Activated naive CD8-positive, alpha-beta T cell treated with anti-CD3 and anti-CD28 coated beads, Interleukin-2, amount 50 U/mL, for 16 hours (primary cell): ENCODE data around the gene LMAN2.

ENCODE experiments used
- DNase-seq: peaks from one replicate; pipeline ENCODE4 v3.0.0-alpha.2; 2020; ENCODE audit warnings: low read depth, low spot score

LMAN2 gene, protein sequence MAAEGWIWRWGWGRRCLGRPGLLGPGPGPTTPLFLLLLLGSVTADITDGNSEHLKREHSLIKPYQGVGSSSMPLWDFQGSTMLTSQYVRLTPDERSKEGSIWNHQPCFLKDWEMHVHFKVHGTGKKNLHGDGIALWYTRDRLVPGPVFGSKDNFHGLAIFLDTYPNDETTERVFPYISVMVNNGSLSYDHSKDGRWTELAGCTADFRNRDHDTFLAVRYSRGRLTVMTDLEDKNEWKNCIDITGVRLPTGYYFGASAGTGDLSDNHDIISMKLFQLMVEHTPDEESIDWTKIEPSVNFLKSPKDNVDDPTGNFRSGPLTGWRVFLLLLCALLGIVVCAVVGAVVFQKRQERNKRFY

DNA sequence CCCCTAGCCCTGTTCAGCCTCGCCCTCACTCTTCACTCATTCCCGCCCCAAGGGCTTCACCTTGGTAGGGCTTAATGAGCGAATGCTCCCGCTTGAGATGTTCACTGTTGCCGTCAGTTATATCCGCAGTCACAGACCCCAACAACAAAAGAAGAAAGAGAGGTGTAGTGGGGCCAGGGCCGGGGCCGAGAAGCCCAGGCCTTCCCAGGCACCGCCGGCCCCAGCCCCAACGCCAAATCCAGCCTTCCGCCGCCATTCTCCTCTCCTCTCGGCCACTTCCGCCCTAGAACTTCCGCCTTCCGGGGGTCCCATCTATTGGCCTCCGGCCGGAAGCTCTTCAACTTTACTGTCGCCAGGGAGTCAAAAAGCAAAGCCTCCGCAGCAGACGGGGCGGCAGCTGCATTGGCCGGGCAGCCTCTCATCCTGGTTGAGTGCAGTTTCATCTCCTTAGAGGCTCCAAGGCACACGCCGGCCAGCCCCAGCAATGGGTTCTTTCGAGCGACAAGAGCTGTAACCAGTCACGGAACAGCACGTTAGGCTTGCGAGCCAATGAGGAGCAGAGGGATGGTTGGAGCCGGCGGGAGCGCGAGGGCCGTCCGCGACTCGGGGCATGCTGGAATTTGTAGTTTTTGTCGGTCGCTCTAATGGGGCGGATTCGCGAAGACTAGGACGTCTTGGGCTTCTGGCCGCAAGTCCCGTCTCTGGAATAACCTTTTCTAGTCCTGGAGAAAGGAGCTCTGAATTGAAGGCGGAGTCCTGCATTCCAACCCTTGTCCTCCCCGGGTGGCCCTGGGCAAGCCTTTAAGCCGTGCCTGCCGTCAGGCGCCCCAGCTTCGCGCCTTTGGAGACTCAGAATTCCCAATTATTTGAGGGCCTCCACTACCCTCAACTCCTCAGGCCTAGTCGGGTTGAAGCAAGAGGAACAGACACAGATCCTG, at the start of gene LMAN2:
TSS of gene LMAN2 (minus strand) at position 277 of the 938 bp plus-strand sequence. CDS start at position 256, 21 bp downstream.
- DNase-seq: peak; percentile 80

DNA sequence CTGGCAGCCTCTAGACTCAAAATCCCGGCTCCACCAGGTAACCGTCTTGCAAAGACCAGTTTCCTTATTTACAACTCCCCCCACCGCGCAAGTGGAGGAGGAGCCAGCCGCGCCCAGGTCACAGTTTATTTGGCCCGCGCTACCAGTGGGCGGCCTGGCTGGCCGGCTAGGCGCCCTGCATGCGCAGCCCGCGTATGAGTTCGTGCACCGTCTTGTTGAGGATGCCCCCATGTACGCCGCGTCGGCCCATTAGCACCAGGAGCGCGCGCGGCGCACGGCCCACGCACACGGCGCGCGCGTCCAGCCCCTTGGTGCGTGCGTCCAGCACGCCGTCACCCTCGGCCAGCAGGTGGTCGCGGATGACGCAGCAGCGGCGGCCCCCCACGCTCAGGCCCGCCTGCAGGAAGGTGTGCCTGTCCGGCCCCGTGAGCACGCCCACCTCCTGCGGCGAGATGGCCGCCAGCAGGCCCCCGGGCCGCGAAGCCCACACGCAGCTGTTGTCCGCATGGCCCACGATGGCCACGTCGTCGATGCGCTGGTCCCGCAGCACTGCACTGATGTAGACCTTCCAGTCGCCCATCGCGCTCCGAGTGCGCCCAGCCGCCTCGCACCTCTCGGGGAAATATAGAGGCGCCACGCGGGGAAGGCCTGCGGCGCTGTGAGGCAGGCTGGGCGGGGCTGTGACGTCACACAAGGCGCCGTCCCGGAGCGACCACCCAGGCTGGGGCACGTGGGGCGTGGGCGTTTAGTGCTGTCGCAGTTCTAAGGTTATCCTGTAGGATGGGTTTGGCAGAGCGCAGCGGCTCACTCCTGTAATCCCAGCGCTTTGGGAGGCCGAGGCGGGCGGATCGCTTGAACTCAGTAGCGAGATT, 48.8 kb upstream of the LMAN2 start, which contains the start of gene PFN3:
TSS of gene PFN3 (minus strand) at position 665 of the 872 bp plus-strand sequence. CDS start at position 580, 85 bp downstream.
- DNase-seq: no peak

DNA sequence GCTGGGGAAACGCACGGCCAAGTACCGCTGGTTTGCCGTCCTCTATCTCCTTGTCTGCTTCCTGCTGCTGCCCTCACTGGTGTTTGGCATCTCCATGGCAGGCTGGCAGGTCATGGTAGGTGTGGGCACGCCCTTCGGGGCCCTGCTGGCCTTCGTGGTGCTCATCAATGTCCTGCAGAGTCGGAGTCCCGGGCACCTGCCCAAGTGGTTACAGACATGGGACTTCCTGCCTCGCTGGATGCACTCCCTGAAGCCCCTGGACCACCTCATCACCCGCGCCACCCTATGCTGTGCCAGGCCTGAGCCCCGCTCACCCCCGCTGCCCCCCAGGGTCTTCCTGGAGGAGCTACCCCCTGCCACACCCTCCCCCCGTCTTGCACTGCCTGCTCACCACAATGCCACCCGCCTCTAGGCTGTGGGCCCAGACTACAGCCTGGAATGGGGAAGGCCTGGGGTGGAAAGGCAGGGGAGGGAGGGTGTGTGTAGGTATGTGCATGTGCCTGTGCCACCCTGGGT, 46.5 kb upstream of the LMAN2 start:
- no peak for DNase-seq

DNA sequence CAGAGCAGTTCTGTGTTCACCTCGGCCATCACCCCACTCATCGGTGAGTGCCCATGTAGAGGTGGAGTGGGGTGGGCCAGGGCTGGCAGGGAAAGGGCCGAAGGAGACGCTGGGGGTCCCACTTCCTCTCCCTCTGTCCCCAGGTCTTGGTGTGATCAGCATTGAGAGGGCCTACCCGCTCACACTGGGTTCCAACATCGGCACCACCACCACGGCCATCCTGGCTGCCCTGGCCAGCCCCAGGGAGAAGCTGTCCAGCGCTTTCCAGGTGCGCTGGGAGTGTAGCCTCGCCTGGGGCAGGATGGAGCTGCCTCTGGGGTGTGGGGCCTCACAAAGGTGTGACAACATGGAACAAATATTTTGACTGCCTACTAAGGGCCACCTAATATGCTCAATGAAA, 45.3 kb upstream of the LMAN2 start:
- DNase-seq: no peak

DNA sequence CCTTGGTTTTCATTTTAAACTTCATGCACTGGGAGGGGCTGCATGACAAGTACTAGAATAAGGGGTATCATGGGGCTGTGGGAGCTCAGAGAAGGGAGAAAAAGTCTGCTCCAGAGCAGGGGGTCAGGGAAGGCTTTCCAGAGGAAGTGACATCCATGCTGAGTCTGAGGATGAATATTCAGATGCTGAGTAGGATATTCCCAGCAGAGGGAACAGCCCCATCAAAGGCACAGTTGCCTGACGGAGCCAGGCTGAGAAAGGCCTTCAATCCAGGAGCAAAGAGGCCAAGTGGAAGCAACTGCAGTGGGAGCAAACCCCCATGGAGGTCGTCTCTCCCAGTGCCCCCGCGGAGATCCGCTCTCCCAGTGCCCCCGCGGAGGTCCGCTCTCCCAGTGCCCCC, 44.6 kb upstream of the LMAN2 start:
- DNase-seq: no peak

DNA sequence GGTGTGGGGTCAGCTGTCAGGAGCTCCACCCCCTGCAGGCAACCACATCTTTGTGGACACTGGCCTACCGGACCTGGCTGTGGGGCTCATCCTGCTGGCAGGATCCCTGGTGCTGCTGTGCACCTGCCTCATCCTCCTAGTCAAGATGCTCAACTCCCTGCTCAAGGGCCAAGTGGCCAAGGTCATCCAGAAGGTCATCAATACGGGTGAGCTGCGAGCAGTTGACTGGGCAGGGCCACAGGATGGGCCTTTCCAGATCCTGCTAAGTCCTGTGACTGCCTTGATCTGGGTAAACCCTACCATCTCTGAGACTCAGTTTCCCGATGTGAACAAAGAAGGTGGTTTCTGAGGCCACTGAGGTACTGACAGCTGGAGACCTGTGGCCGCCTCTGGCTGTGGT, 42.5 kb upstream of the LMAN2 start:
- DNase-seq: no peak

DNA sequence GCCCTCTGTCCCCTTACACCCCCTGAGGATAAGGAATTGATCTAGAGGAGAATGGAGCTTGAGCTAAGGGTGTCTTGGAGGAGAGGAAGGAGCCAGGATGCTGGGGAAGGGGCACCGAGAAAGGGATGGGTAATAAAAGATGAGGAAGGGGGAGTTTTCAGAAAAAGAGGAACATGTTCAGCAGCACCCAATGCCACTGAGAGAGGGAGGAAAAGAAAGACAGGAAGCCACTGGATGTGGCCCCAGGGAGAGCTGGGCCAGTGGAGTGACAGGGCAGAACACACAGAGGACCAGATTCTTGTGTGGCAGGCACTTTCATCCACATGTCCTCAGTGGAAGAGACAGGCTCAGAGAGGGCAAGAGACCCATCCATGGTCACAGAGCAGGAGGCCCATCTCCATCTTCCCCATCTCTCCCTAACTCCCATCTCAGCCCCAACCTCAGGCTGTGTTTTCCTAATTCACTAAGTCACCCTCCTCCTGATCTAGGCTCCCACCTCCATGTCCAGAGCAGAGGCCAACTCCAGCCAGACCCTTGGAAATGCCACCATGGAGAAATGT, 41.8 kb upstream of the LMAN2 start:
- no peak for DNase-seq

DNA sequence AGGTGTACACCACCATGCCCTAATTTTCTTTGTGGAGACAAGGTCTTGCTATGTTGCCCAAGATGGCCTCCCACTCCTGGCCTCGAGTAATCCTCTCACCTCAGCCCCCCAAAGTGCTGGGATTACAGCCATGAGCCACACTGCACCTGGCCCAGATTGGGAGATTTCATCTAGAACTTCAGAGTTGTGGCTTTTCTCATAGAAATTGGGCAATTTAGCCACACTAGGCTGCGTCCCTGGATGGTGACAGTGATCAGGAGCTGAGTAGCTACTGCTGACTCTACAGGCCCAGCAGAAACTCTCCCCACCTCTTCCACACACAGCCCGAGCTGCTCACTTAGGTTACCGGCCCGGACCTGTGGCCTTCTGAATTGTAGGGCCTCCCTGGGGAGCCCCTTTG, 41.3 kb upstream of the LMAN2 start:
- DNase-seq: no peak

DNA sequence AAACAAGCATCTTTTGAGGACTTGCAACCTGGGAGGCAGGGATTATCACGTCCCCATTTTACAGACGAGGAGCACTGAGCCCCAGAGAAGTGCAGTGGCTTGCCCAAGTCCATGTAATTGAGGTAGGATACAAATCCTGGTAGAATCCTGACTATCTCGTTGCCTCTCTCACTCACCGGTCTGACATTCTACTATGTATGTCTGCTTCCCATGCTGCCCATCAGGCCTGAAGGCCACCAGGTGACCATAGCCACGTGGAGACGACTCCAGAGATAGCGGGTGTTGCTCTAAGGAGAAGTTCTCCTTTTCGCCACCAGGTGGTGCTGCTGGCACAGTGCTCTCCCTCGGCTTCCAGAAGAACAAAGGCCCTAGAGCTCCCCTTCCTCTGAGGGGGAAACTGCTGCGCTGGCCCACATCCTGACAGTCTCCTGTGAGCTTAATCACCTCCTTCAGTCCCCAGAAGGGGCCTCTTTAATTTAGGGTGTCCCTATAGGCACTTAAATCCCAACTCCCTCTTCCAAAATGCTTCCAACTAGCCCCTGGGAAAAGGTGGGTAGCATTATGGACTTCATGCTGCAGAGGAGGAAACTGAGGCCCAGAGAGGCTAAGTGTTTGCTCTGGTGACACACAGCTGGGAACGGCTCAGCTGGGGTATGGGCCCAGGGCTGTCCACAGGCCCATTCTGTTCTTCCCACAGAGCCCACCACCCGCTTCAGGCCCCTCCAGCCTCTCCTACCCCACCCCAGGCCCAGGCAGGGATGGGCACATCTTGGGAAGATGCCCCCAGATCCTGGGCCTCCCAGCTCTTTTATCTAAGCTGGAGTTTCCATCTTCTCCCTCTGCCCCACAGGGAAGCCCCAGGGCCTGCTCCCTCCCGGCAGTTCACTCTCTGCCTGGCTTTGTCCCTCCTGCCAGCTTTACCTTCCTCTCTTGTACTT, 39.2 kb upstream of the LMAN2 start:
- DNase-seq: peak; percentile 83

DNA sequence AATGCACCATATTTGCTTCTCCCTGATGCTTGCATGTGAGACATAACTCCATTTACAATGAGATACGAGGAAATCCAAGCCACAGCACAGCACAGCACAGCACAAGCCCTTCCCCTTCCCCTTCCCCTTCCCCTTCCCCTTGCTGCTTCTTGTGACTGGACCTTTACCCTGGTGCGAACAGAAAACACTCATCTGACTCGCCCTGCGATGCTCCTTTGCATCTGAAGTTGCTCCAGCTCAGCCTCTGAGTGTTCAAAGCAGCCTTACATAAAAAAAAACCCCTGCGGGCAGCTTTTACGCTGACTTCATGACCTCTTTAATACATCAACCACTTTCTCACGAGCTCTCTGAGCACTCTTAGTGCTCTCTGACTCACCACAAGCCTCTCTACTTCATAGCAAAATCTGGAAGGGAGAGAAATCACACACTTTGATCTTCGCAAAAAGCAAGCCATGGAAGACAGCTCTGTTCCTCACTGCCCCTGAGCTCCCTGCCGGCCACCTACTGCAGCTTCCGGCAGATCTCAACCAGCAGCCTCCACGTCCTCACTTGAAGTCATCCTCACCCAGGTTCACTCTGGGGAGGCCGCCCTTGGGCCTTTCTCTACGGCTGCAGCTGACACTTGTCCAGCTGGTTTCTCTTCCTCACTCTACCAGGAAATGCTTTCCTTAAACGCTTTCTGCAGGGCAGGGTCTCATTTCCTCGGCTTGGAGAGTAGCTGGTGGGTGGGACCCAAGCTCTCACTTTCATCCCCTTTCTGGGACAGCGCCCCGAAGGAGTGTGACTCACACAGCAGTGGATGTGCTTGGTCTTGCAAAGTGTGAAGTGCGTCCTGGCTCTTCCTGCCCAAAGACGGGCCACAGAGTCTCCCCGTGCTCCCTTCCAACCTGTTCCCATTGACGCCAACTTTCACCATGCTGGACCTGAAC, 38.0 kb upstream of the LMAN2 start:
- DNase-seq: no peak

DNA sequence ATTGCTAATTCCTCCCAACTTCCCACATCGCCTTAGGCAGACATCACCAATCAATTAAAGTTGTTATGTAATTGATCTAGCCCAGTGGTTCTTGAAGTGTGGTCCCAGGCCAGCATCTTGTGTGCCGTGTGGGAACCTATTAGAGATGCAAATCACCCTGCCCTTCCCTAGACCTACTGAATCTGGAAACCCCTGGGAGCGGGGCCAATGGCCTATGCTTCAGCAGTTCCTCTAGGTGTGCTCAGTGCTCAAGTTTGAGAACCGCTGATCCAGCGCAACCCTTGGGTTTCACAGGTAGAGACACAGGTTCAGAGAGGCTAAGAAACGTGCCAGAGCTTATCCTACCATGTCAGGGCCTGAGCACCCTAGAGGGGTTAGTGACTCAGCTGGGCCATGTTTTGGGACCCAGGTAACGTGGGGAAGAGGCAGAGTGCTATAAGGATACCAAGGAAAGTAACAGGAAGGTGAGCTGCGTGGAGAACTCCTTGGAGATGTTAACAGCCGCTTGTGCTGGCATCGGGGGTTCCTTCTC, 37.1 kb upstream of the LMAN2 start:
- no peak for DNase-seq

DNA sequence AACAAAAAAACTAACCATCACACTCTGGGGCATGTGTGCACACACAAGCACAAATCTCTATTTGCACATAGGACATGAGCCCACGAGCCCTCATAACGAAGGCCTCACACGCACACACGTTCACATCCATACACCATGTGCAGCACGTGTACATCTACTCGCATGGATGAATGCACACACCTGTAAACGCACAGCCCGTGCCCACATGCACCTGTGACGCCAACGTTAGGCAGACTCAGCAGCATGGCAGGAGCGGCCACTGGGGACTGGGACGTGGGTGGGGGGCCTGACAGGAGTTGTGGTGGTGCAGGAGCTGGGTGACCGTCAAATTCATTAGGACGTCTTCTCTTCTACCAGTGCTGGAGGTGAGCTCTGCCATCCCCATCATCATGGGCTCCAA, 35.9 kb upstream of the LMAN2 start:
- no peak for DNase-seq

DNA sequence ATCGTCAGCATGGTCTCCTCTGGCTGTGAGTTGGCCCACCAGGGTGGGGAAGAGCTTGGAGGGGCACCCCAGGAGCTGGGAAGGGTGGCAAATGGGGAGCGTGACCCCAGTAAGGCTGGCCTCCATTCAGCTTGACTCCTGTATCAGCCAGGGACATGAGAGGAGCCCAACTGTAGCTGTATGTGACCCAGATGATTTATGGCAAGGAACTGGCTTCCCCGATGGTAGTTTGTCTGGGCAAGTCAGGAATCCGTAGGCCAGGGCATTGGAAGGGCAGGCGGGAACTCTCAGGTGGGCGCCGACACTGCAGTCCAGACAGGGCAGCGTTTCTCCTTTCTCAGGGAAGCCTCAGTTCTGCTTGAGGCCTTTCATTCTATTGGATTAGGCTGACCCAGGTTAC, 35.1 kb upstream of the LMAN2 start:
- DNase-seq: no peak

DNA sequence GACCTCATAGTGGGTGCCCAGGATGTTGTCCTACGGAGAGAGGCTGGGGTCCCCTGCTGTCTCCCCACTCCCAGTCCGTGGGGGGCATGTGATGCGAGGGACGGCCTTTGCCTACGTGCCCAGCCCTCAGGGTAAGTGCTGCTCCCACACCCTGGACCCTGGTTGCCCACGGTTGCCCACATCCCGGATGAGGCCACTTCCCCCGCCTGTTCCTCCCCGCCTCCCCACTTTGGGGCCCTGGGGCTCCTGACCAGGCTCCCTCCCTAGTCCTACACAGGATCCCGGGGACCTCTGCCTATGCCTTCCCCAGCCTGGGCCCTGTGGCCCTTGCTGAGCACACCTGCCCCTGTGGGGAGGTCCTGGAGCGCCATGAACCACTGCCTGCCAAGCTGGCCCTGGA, 34.3 kb upstream of the LMAN2 start:
- no peak for DNase-seq

DNA sequence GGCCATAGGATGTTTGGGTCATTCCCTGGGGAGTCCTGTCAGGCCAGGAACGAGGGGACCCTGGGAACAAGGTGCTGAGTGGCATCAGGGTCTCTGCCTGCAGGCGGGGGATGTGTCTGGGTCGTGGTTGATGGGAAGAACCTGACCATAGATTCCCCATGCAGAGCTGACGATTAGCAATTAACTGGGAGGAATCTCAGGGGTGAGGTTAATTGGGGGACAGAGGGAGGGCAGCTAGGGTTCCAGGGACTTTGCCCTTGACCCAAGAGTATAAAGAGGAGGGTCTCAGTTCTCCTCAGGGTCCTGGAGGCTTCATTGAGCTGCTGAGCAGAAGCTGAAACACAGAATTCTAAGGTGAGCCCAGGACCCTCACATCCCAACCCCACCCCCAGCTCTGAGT, 32.7 kb upstream of the LMAN2 start, which contains the start of gene SLC34A1:
TSS of gene SLC34A1 (plus strand) at position 301 of the 400 bp plus-strand sequence. CDS start 1,308 bp downstream, outside the sequence.
- no peak for DNase-seq

DNA sequence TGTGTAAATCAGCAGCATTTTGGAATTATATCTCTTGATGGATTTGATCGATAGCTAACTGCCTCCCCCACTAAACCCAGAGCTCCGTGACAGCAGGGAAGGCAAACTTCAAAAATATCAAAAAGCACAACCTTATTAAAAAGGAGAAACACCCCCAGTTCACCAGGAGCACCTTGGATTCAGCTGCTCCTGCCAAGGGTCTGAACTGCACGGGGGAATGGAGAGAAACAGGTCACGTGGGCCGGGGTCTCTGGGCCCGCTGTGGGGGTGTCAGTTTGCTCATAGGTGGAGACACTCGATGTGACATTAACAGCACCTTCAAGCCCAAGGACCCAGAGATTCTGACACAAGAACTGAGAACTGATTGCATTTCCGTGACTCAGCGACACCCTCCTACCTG, 31.7 kb upstream of the LMAN2 start:
- DNase-seq: no peak

DNA sequence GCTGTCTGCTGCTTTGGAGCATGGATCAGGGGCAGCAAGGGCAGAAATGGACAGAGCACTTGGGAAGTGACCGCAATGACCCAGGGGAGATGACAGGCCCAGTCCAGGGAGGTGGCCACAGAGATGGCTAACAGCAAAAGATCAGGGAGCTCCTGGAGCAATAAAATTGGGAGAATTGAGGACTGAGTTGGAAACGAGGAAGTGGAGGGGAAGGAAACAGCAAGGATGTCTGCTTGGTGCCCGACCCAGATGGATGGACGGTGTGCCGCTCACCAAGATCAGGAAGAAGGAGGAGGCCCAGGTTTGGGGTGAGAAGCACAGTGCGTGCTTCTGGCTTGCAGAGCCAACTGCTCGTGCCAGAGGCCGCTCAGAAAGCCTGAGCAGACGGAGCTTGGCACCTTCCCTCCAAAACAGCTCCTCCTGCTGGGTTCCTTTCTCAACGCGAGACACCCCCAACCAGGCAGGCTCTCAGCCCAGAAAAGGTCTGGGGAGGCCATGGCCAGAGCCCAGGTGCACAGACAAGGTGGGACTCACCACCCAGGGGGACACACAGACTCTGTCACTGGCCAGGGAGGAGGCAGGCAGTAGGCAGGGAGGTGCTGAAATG, 31.1 kb upstream of the LMAN2 start:
- no peak for DNase-seq

DNA sequence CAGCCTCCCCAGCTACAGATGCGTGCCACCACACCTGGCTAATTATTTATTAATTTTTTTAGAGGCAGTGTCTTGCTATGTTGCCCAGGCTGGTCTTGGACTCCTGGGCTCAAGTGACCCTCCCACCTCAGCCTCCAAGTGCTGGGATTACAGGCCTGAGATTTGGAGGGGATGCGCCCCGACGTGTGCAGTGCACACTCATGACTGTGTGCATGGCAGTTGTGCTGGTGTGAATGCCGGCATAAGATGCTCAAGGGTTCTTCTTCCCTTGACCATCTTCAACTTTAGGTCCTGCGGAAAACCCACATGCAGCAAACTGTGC, 29.3 kb upstream of the LMAN2 start:
- no peak for DNase-seq
